Middle frontal gyrus (tissue), 1 donor: ENCODE measurements around the gene NAPSA.

ENCODE experiments used
- DNase-seq: peaks from one replicate; pipeline ENCODE4 v3.0.0-alpha.2; 2015; ENCODE audit warnings: low spot score; ENCODE audit errors: extremely low spot score

NAPSA gene

DNA sequence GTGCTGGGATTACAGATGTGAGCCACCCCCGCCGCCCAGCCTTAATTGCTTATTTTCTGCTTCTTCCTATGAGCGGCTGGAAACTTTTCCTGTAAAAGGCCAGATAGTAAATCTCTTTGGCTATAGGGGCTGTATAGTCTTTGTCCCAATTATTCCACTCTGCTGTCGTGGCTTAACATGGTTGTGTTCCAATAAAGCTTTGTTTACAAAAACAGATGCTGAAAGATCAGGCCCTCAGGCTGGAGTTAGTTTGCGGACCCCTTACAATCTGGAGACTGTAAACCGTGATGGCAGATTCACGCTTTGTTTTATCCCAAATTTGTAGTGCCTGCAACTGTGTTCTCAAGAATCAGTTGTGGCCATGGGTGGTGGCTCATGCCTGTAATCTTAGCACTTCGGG lies 47.0 kb downstream of the NAPSA start:
- no peak for DNase-seq

DNA sequence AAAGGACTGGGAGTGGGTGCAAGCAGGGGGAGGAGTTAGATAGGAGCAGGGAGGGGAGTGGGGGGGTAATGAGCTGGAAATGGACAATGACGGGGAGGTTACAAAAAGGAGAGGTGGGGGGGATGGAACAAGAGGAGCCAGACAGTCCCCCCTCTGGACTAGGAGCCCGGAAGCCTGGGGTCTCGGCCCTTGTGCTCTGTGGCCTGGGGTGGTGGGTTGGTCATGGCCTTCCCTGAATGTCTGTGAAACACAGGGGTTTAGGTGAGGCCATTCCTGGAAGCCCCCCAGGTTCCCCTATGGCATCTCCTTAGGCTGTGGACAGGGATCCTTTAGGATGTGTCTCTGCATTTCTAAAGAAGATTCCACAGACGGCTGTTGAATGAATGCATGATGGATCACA lies 48.3 kb downstream of the NAPSA start:
- no peak for DNase-seq

DNA sequence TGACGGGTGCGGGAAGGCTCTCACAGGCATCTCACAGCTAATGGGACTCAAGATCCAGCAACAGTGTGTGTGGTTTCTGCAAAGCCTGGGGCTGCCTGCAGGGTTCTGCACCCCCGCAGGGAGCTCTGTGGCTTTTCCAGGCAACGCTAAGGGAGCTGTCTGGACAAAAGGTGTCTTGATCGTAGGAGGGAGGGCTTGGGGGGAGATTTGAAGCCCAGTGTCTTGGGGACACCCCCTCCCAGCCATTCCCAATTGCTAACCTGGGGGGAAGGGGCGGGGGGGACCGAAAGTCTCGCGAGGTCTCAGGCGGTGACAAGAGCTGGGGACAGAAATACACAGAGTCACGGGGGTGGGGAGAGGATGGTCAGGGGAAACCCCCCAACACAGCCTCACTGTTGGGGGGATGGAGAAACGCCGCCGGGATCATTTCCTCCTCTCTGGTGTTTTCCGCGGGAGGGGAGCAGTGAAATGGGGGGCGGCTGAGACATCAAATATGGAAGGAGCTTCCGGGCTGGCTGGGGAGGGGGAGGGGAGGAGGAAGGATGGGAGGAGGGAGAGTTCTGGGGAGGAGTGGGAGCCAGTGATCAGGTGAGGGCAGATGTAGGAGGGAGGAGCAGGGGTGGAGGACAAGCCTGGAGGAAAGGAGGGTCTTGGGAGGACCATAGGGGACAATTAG lies 49.5 kb downstream of the NAPSA start:
- DNase-seq = no peak

DNA sequence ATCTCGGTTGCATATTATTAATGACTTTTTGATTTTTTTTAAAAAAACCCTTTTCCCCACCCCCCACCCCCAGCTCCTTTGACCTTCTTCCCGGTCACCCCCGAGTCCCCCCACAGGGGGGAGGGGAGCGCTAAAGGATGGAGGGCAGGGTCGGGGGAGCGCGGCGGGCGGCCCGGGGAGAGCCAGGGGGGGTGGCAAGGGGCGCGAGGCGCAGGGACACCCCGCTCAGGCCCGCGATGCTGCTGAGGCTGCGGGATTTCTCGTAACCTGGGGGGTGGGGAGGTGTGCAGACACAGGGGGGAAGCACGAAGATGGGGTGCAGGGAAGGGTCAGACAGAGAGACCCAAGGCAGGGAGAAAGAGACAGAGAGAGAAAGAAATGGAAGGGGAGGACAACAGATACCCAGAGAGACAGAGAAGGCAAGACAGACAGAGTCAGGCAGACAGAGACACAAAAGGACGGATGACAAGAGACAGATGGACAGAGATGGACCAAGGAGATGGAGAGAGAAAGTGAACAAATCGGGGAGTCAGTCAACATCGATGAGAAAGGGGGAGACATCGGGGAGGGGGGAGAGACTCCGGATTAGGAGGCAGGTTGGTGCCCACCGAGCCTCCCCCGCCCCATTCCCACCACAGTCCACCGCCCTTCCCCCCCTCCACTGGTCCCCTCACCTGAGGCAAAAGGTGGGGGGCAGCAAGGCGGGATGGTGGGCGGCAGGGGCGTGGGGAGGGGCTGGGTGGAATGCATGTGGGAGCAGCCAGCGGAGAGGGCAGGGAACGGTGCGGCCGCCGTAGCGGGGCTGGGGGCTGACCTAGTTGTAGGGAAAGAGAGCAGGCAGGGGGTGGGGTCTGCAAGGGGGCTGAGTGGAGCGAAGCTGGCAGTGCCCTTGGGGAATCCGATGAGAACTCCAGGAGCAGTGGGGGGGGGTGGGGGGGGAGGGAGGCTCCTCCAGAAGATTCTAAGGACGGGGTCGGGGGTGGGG lies 50.4 kb downstream of the NAPSA start:
- DNase-seq = no peak

DNA sequence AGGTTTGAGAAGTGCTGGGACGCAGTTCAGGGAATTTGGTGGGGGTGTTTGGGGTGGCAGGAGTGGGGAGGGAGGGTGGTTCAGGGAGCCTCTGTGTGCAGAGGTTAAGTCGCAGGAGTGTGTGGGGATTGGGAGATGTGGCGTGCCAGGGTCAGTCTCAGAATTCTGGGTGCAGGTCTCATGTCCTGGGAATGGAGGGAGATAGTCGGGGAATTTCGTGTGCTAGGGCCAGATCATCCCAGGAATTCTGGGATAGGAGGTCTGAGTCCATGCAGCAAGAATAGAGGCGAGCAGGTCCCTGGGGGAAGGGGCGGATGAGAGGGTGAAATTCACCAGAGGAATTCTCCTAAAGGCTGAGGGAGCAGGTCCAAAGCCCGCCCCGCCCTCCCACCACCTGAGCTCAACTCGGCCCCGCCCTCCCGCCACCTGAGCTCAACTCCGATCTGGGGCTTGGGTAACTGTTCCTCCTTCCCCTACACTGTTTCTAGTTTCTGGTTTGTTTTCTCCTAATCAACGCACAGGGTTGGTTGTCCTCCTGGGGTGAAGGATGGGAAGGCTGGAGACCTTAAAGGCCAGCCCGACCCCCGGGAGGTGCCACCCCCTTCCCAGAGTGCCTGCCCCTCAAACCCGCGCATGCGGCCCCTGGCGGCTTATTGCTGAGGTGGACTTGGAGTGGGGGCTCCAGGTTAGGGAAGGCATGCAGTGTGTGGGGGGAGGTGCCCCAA lies 51.5 kb downstream of the NAPSA start:
- no peak for DNase-seq

DNA sequence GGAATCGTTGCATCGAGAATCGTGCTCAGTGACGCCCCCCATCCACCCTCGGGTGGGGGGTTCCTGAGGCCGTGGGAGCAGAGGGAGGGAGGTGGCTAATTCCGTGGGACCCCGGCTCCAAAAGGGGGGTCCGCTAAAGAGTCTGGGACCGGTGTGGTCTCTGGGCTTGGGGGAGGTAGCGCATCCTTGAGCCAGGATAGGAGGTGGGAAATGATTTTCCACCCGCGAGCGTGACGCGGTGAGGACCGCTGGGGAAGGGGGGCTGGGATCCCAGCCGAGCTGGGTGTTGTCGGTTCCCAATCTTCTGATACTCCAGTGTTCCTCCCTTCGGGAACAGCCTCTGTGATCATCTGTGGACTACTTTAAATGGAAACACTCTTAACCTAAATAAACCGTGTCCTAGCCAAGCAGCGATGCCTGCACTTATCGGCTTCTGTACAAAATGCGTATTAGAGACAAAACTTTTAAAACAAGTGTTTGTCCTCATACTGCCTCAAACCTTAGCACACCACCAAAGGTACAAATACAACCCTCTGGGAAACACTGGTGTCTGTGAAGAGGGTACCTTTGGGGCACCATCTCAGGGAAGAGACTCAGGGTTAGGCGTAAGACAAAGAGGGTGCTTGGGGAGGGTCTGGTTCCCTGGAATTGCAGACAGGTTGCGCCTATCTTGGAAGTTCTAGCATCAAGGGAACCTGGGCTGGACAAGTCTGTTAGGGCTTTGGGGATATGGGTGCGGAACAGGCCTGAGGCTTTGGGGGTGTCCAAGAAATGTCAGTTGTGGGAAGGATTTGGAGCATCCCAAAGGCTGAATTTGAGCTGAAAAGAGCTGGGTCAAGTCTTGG lies 52.2 kb downstream of the NAPSA start:
- no peak for DNase-seq

DNA sequence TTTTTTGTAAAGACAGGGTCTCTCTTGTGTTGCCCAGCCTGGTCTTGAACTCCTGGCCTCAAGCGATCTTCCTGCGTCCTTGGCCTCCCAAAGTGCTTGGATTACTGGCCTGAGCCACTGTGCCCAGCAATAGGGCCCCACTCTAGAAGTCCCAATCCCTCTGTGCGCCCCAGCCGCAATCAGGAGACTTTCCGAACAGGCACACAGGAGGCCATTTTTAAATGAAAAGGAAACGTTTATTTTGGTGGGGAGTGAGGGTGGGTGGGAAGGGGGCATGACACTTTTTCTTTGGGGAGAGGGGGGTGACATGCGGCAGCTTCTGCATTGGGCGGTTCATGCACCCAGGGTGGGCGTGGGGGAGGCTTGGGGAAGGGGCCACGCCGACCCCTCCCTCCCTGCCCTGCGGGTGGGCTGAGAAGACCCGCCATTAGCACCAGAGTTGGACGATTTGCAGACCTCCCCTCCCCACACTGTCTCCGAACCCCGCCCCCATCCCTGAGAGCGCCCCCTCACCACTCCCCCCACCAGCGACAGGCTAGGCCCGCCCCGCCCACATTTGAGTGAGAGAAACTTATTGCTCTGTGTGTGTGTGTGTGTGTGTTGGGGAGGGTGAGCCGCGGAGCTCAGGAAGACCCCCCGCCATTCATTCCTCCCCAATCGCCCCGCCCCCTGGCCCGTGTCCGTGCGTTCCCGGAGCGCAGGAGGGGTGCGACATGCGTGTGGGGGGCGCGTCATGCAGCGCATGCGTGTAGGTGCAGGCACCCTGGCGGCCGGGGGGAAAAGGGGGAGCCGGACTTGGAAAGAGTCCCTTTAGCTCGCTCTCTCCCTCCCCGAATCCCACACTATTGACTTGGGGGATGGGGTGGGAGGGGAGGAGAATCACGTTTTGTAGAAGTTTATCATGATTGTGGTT lies 53.5 kb downstream of the NAPSA start:
- no peak for DNase-seq

DNA sequence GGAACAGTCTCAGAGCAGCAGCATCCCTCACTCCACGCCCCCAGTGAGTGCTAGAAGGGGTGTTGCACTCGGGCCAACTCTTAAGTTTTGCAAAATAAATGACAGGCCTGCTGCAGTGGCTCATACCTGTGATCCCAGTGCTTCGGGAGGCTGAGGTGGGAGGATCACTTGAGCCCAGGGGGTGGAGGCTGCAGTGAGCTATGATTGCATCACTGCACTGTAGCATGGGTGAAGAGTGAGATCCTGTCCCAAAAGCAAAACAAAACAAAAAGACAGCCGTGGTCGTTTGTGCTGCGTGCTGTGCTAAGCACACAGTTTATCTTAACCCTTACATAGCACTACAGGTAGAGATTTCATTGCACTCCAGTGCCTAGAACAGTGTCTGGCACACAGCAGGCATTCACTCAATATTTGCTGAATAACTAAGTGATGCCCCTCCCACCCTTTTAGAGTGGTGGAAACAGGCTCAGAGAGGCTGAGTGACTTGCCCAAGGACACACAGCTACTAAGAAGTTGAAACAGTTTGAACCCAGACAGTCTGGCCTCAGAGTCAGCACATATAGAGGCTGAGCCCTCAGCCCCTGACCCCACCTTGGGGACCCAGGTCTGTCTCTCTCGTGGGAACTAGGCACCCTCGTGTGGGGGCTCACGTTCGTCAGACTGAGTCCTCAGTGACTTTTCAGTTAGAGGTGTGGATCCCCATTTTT lies 54.5 kb downstream of the NAPSA start:
- DNase-seq = no peak

DNA sequence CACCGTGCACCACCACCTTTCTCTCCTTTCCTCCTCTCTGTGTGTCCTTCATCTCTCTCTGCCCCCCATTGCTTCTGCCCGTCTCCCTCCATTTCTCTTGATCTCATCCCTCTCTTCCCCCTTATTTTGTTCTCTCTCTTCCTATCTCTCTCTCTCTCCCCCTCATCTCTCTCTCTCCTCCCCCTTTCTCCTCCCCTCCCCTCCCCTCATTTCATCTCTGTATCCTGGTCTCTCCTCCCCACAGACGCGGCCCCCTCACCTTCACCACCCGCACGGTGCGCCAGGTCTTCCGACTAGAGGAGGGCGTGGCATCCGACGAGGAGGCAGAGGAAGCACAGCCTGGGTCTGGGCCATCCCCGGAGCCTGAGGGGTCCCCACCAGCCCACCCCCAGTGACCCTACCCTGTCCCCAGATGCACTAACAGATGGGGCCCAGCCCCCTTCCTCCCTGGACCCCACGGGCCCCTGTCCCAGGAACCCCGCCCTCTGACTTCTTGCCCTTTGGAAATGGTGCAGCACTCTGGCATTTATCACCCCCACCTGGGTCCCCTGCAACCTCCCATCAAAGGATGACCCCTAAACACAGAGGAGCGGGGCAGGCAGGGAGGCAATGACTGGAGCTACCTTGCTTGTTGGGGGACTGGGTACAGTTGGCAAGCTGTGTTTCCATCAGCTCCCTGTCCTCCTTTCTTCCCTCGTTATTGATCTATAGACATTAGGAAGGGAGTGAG lies 55.9 kb downstream of the NAPSA start:
- no peak for DNase-seq

DNA sequence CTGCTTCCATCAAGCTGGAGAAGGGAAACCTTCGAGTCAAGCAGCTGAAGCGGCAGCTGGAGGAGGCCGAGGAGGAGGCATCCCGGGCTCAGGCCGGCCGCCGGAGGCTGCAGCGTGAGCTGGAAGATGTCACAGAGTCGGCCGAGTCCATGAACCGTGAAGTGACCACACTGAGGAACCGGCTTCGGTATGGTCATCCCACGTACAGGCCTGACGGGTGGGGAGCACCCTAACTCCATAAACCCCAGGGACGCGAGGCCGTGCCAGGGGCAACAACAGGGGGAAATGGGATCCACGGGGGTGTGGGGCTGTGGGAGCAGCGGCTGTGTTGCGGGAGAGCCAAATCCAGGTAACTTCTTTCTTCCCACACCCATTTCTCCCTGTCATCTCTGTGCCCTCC lies 56.4 kb downstream of the NAPSA start:
- DNase-seq = no peak
